NCI-H2029 treated with DMSO at 0.1 percent for 48 hours (cell line): ENCODE data around the gene TEX35.
"Not testable (repeated sequence)": the region's sequence is repeated elsewhere in the genome, so short reads cannot be mapped to it uniquely, and the experiment has no call there.

Source experiments
- DNase-seq: peaks from one replicate; lab custom pipeline; 2025; lab: John Stamatoyannopoulos, UW

TEX35 gene

DNA sequence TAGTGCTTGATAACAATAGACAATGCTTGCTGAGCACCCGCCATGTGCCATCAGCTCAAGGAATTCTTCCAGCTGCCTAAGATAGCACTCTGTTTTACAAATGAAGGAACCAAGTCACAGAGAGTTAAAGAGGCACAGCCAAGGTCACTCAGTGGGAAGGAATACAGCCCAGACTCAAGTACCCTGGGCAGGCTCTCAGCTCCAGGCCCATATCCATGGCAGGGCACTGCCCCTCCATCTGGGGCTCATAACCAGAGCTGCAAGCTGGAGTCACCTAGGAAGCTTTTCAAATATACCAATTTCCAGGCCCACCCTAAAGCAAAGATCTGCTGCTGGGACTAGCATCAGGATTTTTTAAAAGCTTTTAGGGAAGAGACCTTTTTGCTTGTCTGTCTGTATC lies 17.8 kb upstream of the TEX35 start:
- no peak for DNase-seq

DNA sequence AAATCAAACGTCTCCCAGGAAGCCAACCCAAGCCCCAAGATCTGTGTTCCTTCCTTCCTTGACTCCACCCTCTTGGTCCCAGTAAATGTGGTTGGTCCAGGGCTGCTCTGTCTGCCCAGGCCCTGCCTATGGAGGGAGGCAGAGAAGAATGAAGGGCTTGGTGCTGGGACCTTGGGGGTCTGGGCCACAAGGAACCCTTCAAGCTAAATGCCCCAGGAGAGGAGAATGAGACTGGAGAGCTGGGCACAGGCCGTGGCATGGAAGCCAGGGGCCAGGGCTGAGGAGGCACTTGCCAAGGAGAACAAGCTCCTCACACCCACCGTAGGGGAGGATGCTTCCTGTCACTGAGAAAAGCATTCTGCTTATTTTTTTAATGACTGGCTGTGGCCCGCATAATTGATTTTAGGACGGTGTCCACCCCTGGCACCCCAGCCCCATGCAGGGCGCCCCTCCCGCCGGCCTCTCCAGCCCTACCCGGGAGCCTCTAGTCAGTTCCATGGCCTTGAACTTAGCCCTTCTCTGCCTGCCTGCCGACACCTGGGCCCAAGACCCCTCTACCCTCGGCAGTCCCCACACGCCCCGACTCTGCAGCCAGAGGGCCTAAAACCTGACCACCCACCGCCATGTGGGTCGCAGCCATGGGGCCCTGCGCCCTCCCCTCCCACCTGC lies 17.0 kb upstream of the TEX35 start:
- no peak for DNase-seq

DNA sequence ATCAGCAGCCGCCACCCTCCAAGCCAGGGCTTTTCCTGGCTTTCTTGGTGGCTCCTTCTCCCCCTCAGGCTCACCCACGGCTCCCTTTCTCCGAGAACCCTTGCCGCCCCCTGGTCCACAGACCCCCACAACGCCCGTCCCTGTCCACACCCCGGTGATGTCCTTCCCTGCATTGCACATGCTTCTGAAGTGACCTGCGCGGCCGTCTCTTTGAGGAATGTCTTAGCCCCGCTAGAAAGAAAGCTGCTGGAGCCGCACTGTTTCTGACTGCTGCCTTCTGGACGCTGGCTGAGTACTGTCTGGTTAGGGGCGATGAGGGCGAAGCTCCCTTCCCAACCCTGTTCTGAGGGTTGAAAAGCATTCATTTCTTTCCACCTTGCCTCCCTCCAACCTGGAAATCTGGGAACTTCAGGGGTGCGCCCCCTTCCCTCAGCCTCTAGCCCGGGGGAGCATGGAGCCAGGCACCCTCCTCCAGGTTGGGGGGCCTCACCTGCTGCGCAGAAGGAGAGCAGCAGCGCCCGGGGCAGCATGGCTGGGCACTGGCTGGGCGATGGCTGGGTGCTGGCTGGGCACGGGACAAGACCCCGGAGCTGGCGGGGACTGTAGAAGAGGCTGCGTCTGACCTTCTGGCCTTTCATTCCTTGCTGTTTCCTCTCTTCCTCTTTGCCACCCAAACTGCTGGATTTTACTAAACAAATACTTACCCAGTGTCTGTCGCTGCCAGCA lies 16.3 kb upstream of the TEX35 start, which contains the start of gene CLEC20A:
Gene CLEC20A (minus strand): TSS at position 555 of the 726 bp plus-strand sequence. CDS start 25 bp downstream, at position 530.
- no peak for DNase-seq

DNA sequence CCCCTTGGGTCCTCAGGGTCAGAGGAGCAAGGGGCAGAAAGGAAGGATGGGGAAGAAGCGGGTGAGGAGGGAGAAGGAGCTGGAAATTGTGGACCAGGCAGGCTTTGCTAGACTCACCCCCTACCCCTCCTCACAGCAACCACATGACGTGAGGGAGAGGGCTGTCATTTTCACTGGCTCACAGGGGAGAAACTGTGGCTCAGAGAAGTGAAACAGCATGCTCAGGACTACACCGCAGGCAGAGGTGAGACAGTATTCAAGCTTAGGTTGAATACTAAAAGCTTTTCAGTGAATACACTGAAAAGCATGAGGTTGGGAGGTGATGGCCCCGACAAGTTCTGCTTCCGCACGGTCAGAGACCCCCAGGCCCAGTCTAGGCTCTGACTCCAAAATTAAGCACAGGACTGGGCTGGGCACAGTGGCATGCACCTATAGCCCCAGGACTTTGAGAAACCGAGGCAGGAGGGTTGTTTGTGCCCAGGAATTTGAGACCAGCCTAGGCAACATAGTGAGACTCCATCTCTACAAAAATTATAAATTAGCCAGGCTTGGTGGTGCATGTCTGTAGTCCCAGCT lies 14.9 kb upstream of the TEX35 start:
- DNase-seq, result no peak

DNA sequence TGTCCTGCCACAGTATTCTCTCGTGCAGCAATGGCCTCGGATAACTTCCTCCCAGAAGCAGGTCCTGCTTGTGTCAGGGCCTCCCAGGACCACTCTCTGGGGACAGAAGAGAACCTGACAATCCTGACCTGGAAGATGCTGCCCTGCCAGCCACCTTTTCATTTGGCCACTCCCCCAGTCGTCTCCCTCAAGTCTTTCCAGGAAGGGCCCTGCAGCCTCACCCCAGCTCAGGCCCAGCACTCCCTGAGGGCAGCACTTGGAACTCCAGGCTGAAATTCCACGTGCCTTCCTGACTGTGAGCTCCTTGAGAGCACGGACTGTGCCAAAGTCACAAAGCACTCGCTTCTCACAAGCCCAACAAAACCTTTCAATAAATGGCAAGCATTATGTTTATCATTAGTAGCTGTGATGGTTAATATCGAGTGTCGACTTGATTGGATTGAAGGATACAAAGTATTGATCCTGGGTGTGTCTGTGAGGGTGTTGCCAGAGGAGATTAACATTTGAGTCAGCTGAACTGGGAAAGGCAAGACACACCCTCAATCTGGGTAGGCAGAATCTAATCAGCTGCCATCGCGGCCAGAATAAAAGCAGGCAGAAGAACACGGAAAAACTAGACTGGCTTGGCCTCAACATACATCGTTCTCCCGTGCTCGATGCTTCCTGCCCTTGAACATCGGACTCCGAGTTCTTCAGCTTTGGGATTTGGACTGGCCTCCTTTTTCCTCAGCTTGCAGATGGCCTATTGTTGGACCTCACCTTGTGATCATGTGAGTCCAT lies 13.8 kb upstream of the TEX35 start:
- DNase-seq, result no peak

DNA sequence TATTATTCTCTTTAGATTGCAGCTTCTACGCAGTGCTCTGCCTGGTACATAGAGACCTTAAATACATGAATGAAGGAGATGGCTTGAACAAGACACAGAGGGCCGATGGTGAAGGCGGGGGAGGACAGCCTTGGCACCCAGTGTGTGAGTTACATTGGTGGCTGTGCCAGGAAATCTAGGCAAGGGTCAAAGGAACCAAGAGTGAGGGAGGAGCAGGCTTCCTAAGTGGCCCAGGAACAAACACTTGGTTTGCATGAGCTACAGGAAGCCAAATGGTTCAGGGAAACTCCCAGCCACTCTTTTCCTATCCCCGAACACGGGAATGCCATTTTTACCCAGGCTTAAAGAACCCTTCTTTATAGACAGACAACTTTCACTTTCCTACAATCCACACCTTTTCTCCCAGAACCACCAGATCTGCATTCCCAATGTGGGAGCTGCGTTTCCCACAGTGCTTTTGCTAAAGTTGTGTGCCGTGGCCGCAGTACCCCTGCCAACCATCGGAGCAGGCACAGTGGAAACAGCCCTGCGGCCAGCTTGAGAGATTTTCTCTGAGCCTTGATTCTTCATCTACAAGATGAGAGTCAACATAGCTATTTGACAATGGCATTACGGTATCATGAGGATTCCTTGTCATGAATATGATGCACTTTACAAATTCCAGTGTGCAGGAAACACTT lies 12.7 kb upstream of the TEX35 start:
- DNase-seq, result no peak

DNA sequence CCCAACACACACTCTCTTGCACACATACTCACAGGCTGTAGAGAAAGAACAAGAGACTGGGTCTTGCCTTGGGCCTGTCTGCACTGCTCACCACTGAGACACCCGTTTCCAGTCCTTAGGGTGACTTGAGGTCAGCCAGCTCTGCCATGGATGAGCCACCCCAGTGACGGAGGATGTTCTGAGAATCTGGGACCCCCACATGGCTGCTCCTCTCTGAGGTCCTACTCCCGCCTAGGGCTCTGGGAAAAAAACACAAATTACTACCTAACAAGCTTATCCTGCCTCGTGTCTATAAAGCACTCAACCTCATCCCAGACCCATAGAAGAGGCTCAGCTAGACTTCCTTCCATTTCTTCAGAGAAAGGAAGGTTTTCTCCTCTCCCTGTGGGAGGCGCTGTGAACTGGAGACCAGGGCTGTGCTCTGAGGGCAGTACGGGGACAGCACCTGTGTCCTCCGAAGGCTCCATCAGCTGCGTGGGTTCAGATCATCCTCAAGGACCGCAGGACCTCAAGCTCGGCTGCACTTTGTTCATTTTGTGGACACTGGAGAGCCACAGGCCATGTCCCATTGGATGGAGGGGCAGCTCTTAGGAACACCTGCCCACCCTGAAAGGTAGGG lies 11.9 kb upstream of the TEX35 start:
- DNase-seq, result no peak

DNA sequence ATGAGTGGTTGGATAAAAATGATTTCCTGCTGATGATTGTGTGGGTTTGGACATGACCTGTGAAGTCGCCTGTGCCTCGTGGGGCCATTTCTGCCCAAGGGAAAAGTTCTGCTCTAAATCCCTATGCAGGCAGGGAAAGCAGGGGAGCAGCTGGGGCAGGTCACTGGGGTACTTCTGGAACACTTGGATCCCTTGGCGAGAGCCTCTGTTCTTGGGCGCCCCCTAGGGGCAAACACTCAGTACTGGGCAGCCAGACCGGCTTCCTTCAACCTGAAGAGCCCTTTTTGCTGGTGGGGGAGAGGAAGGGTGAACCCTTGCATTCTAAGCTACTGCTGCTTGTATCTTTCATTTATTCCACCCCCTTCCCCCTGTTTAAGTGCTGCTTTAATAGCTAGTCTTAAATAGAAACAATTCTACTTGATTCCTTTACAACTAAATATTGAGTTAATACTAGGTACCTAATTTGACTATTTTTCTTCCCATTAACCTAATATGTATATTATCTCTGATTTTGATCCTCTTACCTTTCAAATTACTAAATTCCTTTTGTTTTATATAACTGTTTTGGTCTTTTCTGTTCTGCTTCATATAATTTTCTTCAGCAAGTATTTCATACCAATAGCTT lies 11.1 kb upstream of the TEX35 start:
- no peak for DNase-seq

DNA sequence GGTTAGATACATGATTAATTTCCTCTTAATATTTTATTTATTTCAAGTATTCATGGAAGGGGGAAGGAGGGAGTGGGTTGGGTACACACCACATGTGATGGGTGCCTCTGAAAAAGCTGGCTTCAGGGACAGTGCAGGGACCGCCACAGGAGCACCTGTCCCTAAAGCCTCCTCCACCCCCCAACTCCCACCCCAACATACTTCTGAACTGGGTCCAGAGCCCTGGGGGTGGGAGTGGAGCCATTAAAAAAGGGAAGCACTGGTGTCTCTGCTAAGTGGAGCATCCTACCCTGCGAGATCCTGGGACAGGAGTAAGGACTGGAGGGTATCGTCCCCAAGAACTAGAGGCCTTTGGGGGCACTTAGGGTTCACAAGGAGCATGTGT lies 10.6 kb upstream of the TEX35 start:
- DNase-seq, result no peak

DNA sequence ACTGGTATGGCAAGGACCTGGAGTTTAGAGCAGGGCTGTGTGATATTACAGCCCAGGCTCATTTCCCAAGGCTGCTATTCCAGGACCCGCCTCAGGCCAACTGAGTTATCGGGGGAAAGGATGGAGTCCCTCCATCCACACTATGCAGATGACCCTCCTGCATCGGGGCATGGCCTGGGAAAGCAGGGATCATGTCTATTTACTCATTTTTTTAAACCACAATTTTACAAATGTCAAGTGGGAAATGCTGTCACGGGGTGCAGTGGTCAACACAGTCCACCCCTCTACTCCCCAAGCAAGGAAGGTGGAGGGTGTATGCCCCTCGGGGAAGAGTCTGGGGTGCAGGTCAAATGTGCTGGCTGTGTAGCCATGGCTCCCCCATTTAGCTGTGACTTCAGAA lies 10.1 kb upstream of the TEX35 start:
- no peak for DNase-seq

DNA sequence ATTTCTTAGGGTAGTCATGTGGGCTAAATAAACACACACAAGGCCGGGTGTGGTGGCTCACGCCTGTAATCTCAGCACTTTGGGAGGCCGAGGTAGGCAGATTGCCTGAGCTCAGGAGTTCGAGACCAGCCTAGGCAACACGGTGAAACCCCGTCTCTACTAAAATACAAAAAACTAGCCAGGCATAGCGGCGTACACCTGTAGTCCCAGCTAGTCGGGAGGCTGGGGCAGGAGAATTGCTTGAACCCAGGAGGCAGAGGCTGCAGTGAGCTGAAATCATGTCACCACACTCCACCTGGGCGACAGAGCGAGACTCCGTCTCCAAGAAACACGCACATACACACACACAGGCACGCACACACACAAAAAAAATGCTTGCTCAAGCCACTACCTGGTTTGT lies 9.6 kb upstream of the TEX35 start:
- not testable (repeated sequence) for DNase-seq

DNA sequence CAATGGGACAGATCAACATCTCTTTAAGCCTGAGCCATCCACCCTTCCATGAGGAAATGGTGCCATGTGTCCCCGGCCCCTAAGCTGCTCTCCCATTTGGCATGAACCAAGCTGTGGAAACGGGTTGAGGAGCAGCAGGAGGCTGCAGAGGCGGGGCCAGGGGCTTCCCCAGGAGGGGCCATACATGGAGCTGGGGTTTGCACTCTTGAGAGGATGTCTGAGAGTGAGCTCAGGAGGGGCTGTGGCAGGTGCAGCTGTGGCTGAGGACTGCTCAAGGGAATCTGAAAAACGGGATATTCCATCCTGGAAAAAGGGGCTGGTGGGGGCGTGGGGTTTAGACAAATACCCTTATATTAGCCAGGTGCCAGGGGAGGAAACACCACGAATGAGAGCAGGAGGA lies 9.1 kb upstream of the TEX35 start:
- DNase-seq, result no peak

DNA sequence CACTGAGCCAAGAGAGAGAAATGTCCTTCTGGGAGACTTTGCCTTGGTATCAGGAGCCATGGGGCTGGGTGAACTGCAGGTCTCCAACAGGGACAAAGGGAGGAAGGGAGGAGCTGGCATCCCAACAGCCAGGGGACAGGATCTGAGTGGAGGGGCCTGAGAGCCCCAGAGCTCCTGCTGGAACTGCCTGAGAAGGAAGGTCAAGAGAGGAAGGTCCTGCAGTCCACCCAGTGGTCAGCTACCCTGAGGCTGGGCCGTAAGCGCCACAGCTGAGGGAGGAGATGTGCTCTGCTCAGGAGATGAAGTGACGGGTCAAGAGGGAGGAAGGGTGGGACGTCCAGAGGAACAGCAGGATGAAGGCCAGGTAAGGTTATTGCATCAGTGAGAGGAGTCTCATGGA lies 8.6 kb upstream of the TEX35 start:
- DNase-seq, result no peak

DNA sequence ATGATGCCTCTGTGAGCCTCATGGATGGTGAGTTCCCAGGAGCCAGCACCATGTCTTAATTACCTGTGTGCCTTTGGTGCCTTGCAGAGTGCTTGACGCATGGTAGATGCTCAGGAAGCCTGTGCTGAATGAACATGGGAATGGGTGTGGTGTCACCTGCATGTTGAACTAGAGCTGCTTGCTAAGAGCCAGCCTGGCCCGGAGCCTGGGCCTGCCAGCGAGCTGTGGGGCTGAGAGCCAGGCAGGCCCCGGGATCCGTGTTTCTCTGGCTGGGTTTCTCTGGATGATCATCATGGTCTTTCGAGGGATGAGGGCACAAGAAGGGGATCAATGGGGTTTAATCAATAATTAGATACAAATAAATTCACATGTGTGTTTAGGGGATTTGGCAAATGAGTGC lies 6.7 kb upstream of the TEX35 start:
- DNase-seq, result no peak

DNA sequence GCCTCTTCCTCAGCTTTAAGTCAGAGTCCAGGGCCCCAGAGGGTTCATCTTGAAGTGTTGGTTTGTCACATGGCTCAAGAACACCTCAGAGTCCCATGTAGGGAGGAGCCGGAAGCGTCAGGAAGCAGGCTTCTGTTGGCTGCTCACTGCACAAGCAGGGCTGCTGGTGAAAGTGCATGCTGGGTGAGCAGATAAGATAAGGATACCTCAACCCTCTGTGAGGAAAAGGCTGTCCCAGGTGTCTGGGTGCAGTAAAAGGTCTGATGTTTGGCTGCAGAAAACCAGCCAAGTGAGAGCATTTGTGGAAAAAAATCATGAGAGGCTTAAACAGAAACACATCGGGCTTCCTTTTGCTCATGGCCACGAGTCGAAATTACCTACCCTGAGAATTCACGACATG lies 6.2 kb upstream of the TEX35 start:
- no peak for DNase-seq

DNA sequence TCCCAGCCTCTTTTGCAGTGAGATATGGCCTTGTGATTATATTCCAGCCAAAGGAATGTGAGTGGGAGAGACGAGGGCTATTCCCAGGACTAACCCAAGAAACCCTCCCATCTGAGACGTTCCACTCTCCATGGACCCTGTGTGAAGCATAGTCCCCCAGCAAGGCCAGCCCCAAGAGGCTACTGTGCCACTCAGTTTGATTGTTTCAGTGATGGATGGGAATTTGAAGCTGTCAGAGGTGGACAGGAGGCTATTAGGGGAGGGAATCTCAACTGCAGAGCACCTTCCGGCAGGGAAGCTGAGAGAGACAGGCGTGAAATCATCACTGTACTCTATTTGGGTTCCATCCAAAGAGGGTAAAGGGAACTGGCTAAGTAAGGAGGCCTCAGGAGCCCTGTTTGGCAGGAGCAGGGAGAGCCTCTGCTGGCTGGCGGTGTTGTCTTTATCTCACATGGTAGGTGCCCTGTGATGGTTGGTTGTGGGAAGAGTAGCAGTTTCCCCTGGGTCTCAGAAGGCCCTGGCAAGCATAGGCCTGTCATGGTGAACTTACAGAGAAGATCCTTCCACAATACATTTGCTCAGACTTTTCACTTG lies 3.4 kb upstream of the TEX35 start:
- no peak for DNase-seq

DNA sequence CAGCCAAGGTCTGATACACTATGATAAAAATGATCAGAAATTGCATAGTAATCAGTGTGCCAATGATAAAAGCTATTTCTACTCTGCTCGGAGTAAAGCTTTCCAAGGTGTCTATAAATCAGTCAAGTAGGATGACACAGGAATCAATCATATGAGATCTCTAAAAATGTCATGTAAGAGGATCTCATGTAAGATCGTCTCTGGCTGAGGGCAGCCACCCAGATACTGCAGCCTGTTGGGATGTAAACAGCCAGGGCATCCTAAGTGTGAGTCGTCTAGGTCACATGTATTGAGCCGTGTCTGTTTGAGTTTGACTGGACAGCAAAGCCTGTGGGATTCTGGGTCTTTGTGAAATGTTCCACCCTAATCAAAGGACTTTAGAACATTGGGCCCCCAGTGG lies 2.8 kb upstream of the TEX35 start:
- DNase-seq, result no peak

DNA sequence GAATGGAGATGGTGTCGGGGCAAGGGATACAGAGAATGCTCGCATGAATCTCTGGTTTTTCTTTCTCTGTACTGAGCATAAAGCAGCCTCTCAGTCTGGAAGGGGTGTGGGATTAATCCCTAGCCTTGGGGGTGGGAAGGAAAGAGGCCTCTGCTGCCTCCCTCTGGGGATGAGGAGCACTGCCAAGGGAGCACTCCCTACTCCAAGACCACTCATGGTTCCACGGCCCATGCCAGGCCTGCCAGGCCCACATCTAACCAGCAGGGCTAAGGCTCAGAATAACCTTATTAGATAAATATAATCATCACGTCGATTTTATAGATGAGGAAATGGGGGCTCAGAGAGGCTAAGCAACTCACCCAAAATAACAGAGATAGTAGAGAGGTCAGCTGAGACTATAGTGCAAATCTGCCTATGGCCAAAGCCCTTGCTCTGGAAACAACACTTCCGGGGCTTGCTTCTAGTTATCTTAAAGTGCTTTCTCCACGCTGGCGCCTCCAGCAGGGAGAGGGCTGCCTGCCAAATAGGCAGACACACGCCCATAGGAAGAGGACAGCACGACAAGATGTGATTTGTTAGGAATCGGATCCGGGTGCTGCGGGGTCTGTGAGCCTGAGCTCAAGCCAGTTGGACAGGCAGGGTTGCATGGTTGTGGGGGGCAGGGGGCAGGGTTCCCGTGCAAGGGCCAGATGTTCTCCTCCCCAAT lies 522 bp downstream of the TEX35 start:
- no peak for DNase-seq

DNA sequence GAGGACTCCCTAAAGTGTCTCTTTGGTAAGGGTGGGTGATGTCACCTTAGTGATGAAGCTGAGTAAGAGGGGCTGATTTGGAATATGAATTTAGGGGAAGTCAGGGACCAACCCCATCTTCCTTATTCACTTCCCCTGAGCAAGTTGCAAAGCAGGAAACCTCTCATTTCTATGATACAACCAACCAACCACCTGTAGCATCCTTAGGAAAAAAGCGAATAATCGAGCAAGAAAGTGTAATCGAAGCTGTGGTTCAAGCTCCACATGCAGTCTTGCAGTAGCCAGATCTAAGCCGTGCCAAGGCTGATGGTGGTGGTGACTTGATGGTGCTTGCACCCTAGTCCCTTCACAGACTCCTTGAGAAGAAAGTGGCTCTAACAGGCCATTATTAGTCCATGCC lies 3.2 kb downstream of the TEX35 start:
- DNase-seq, result no peak

DNA sequence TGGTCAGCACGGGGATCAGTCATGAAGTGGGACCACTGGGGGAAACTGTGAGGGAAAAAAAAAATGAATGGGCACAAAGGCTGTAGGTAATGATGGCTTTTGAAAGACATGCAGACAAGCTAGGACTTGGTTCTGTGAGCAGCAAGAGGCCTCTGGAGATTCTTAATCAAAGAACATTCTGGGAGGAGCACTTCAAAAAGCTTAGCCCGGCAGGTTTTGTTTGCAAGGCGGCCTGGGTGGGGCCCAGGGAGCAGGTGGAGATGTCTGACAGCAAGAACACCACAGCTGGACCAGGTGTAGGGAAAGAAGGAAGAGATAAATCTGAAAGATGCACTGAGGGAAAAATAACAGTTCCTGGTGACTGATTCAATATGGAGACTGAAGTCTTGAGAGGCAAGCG lies 6.0 kb downstream of the TEX35 start:
- no peak for DNase-seq
